ENCODE results near the gene ATF6B.

GRCh38 chr6:32149932-32150870, 22.2 kb upstream of the ATF6B start:
- TF ChIP-seq CTCF (IDR thresholded peaks at IDR 0.05) (no peak), POLR2A (IDR thresholded peaks at IDR 0.05) (no peak)

Data from lower leg skin (tissue), 3 donors.